HL-60 (cell line): ENCODE data around the gene DLX5.

Source experiments
- DNase-seq, 2 experiments: peaks; one replicate each; pipeline ENCODE4 v3.0.0-alpha.2; 2010 to 2020; ENCODE audit warnings: low read depth in 1 of 2, low spot score in 1 of 2
- H3K27ac ChIP-seq: fragments of 250-450 bp; sonication (Bioruptor Pico); replicated peaks from 2 replicates; pipeline ENCODE4 v1.5.1; 2020; ENCODE audit warnings: mild to moderate bottlenecking, moderate library complexity
- H3K27me3 ChIP-seq: fragments of 250-450 bp; sonication (Bioruptor Pico); 2 replicates; pipeline ENCODE4 v1.5.1; 2021; ENCODE audit warnings: mild to moderate bottlenecking, moderate library complexity; ENCODE audit not compliant: insufficient read depth, poor library complexity, severe bottlenecking
- H3K4me3 ChIP-seq: replicated peaks from 2 replicates; pipeline ENCODE4 v1.5.1; 2011; ENCODE audit warnings: mild to moderate bottlenecking, control low read depth, low read length; ENCODE audit not compliant: insufficient read depth
- CTCF ChIP-seq: IDR thresholded peaks from one replicate; pipeline ENCODE4 v1.5.1; 2011; ENCODE audit warnings: low read length, control low read depth, inconsistent platforms; ENCODE audit not compliant: insufficient read depth
- GABPA ChIP-seq: IDR thresholded peaks from 2 replicates; pipeline ENCODE4 v1.6.1; 2012; ENCODE audit warnings: low read depth
- POLR2AphosphoS5 ChIP-seq: IDR thresholded peaks from 2 replicates; pipeline ENCODE4 v1.6.1; 2012; ENCODE audit warnings: low read depth
- REST ChIP-seq: IDR thresholded peaks from 2 replicates; pipeline ENCODE4 v1.6.1; 2012; ENCODE audit warnings: low read depth; ENCODE audit not compliant: insufficient replicate concordance
- SPI1 ChIP-seq: IDR thresholded peaks from 2 replicates; pipeline ENCODE4 v1.6.1; 2012; ENCODE audit warnings: low read depth, mild to moderate bottlenecking, borderline replicate concordance

DLX5 gene

GRCh38 chr7:96970739-96971138 lies 53.9 kb downstream of the DLX5 start:
- TF ChIP-seq REST, result no peak
- no peak for TF ChIP-seq GABPA
- TF ChIP-seq SPI1, result no peak
- no peak for TF ChIP-seq POLR2AphosphoS5
- no peak for TF ChIP-seq CTCF
- no peak overlapping the region for H3K4me3 ChIP-seq
- DNase-seq, result no peak
- H3K27me3 ChIP-seq, result peaks cover 4% of the 10 kb centered on the region
- no peak overlapping the region for H3K27ac ChIP-seq
